ENCODE results near the gene ACTR2. TPM values are rescaled to one million over a fixed set of nuclear protein-coding genes. Genes with fewer than 3 reads are reported as not detected.

Gene ACTR2
- total and polyA plus RNA-seq, 10 donors, result 106 to 348 (median 193) TPM

DNA sequence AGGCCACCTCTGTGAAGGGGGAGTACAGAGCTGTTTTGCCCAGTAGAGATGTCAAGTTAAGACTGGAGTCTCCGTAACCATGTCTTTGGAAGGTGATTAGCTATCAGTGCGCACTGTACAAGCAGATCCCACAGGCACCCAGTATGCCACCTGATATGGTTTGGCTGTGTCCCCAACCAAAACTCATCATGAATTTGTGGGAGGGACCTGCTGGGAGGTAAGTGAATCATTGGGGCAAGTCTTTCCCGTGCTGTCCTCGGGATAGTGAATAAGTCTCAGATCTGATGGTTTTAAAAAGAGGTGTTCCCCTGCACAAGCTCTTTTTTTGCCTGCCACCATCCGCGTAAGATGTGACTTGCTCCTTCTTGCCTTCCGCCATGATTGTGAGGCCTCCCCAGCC lies 90.2 kb downstream of the ACTR2 start:
- Histone ChIP-seq H3K27ac (no peak overlapping the region), H3K4me1 (no peaks in the 10 kb centered on the region), H3K36me3 (peaks cover 3 to 39% (median 20%) of the 10 kb centered on the region in 6 donors), H3K27me3 (replicated peaks in 1 of 7) (no peaks in the 10 kb centered on the region), H3K9me3 (no peaks in the 10 kb centered on the region), H3K4me3 (no peak overlapping the region)
- DNase-seq, result no peak
- no peak for TF ChIP-seq POLR2A (IDR thresholded peaks at IDR 0.05)
- TF ChIP-seq POLR2AphosphoS5 (IDR thresholded peaks at IDR 0.05), result no peak
- TF ChIP-seq, protein P1, sequence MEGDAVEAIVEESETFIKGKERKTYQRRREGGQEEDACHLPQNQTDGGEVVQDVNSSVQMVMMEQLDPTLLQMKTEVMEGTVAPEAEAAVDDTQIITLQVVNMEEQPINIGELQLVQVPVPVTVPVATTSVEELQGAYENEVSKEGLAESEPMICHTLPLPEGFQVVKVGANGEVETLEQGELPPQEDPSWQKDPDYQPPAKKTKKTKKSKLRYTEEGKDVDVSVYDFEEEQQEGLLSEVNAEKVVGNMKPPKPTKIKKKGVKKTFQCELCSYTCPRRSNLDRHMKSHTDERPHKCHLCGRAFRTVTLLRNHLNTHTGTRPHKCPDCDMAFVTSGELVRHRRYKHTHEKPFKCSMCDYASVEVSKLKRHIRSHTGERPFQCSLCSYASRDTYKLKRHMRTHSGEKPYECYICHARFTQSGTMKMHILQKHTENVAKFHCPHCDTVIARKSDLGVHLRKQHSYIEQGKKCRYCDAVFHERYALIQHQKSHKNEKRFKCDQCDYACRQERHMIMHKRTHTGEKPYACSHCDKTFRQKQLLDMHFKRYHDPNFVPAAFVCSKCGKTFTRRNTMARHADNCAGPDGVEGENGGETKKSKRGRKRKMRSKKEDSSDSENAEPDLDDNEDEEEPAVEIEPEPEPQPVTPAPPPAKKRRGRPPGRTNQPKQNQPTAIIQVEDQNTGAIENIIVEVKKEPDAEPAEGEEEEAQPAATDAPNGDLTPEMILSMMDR (IDR thresholded peaks at IDR 0.05 in 8 of 11, conservative IDR thresholded peaks at IDR 0.05 in 3 of 11), result no peak
- 85 to 97% (median 96%) methylated on average over 7 of the region's 7 CpGs for WGBS, 5 donors
- intact Hi-C loops (cut with DNase I; ENCODE audit: low total_unique reads), result no loop called here

DNA sequence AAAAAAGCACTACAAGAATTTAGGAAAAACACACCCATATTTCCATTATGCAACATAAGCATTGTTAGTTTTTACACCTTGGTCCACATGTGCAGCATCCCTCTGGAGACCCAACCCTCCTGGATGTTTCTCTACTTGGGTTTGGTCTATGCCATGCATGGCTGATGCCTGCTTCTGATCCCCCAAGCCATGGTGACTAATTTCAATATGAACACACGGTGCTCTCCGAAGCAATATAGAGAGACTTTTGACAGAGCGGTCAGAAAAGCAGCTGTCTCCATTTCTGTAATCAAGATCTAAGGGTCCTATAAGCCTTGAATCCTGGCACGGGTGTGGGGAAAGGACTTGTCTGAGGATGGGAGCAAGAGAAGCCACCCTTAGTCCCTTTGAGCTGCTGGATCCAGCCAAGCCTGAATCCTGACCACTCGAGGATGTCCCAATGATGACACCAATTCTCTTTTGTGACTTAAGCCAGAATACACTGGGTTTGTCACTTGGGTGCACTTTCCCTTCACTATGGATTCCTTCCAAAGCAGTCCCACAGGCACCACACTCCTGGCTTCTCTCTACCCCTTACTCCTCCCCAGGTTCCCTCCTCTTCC lies 91.5 kb downstream of the ACTR2 start:
- Histone ChIP-seq H3K36me3 (peaks cover 0 to 26% (median 10%) of the 10 kb centered on the region in 6 donors), H3K4me1 (peaks cover 0 to 4% (median 0%) of the 10 kb centered on the region in 6 donors), H3K27me3 (replicated peaks in 1 of 7) (no peaks in the 10 kb centered on the region), H3K4me3 (no peak overlapping the region), H3K27ac (no peak overlapping the region), H3K9me3 (no peaks in the 10 kb centered on the region)
- intact Hi-C loops (cut with DNase I; ENCODE audit: low total_unique reads), result no loop called here
- no peak for DNase-seq
- WGBS, 5 donors, result 68 to 90% (median 76%) methylated on average over 5 of the region's 5 CpGs
- no peak for TF ChIP-seq POLR2AphosphoS5 (IDR thresholded peaks at IDR 0.05)

DNA sequence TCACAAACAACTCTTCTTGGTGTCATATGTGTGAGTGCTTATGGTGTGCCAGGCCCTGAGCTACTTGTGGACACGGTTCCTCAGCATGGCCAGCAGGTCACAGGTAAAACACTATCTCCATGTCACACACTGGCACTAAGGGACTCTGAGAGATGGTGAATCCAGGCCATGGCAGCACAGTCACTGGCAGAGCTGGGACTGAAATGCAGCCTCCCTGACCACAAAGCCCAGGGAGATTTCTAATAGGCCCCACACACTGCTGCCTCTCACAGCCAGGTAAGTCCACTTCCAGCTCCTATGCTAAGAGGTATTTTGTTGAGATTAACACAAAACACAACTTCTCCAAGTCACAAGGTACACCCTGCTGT lies 92.0 kb downstream of the ACTR2 start:
- Histone ChIP-seq H3K4me1 (peaks cover 0 to 4% (median 0%) of the 10 kb centered on the region in 6 donors), H3K36me3 (peaks cover 0 to 25% (median 9%) of the 10 kb centered on the region in 6 donors), H3K27ac (no peak overlapping the region), H3K9me3 (no peaks in the 10 kb centered on the region), H3K4me3 (no peak overlapping the region), H3K27me3 (replicated peaks in 1 of 7) (no peaks in the 10 kb centered on the region)
- WGBS, 5 donors, result 90 to 100% (median 97%) methylated on average over 1 of the region's 1 CpG
- no peak for TF ChIP-seq POLR2A (IDR thresholded peaks at IDR 0.05)
- TF ChIP-seq, protein P1 (IDR thresholded peaks at IDR 0.05 in 8 of 11, conservative IDR thresholded peaks at IDR 0.05 in 3 of 11), result no peak
- TF ChIP-seq POLR2AphosphoS5 (IDR thresholded peaks at IDR 0.05), result no peak
- intact Hi-C loops (cut with DNase I; ENCODE audit: low total_unique reads), result no loop called here
- no peak for DNase-seq

DNA sequence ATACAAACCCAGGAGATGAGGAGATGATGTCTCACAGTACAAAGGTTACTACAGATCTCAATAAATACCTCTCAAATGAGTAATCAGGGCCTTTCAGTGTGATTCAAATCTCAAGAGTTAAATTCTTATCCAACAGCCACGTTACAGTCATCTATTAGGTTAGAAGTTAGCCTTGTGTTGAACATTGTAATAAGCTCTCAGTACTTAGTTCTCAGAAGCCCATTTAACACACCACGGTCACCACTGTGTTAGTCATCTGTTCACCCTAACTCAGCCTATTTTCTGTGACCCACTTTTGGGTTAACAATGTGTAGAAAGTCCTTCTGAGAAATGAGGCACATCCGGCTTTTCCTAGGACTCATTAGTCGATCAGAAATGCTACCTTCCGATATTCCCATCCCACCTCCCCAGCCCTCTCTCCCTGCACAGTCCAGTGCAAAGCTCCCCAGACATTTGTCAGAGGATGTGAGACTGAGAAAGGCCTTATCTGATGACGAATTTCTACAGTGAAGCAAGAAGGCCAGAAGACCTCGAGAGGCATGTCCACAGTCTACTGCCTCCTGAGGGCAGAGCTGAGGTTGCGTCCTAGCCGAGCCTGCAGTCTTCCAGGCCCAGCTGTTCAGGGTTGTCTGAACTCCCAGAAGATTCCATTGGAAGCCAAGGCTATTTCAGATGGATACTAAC lies 92.6 kb downstream of the ACTR2 start:
- no peak overlapping the region for H3K4me3 ChIP-seq
- no peak for TF ChIP-seq POLR2AphosphoS5 (IDR thresholded peaks at IDR 0.05)
- no peak for TF ChIP-seq POLR2A (IDR thresholded peaks at IDR 0.05)
- TF ChIP-seq, protein P1 (IDR thresholded peaks at IDR 0.05 in 8 of 11, conservative IDR thresholded peaks at IDR 0.05 in 3 of 11), result no peak
- intact Hi-C loops (cut with DNase I; ENCODE audit: low total_unique reads), result no loop called here
- peaks cover 0 to 24% (median 9%) of the 10 kb centered on the region in 6 donors for H3K36me3 ChIP-seq
- H3K9me3 ChIP-seq, result no peaks in the 10 kb centered on the region
- peaks cover 0 to 4% (median 0%) of the 10 kb centered on the region in 6 donors for H3K4me1 ChIP-seq
- WGBS, 5 donors, result 63 to 87% (median 77%) methylated on average over 9 of the region's 9 CpGs
- no peaks in the 10 kb centered on the region for H3K27me3 ChIP-seq (replicated peaks in 1 of 7)
- no peak overlapping the region for H3K27ac ChIP-seq
- DNase-seq, result no peak

Other genes with a start within 250 kb of the ACTR2 start
- gene SLC1A4, start 238.4 kb upstream of the ACTR2 start, total RNA-seq, result 10 to 100 TPM; 14.6 to 32.0 (median 19.4) TPM
- 1 to 10 TPM; 2.5 to 4.4 (median 4.3) TPM for gene SLC1A4, start 238.4 kb upstream of the ACTR2 start, polyA plus RNA-seq
- gene CEP68, start 171.4 kb upstream of the ACTR2 start, total RNA-seq, result 10 to 100 TPM; 16.6 to 26.7 (median 22.2) TPM
- gene CEP68, start 171.4 kb upstream of the ACTR2 start, polyA plus RNA-seq, result 1 to 10 TPM; 5.2 to 7.0 (median 5.7) TPM
- 100 to 1,000 TPM in 2 of 7 donors, 10 to 100 TPM in 5; 83.9 to 101 (median 92.0) TPM for gene RAB1A, start 97.7 kb upstream of the ACTR2 start, total RNA-seq
- 10 to 100 TPM; 47.7 to 83.0 (median 63.5) TPM for gene RAB1A, start 97.7 kb upstream of the ACTR2 start, polyA plus RNA-seq
- 10 to 100 TPM; 12.6 to 26.4 (median 14.9) TPM for gene SPRED2, start 204.8 kb downstream of the ACTR2 start, total RNA-seq
- gene SPRED2, start 204.8 kb downstream of the ACTR2 start, polyA plus RNA-seq, result 1 to 10 TPM; 3.5 to 5.5 (median 4.6) TPM

Measured in spleen (tissue), 11 donors.